CD4-positive, alpha-beta T cell (primary cell): ENCODE data around the gene TEKT3. TPM values are rescaled to one million over a fixed set of nuclear protein-coding genes. Genes with fewer than 3 reads are reported as not detected.

Experiments
- ATAC-seq: fragments of 200-7000 bp; cut with Tn5 transposase; one replicate; pipeline ENCODE4 v1.10.0; 2022; ENCODE audit warnings: mild to moderate bottlenecking; ENCODE audit not compliant: poor library complexity
- CTCF ChIA-PET: fragments of 350-600 bp; sonication (Branson Sonifier 250); formaldehyde crosslinking; loops from one replicate; lab custom pipeline; 2021; ENCODE audit warnings: antibody characterized with exemption, inconsistent platforms; lab: Charles Lee
- POLR2A ChIA-PET: fragments of 350-600 bp; sonication (Branson Sonifier 250); formaldehyde crosslinking; loops from one replicate; lab custom pipeline; 2021; ENCODE audit warnings: antibody characterized with exemption, inconsistent platforms; lab: Charles Lee
- DNase-seq, 14 experiments: peaks; one replicate each; pipeline ENCODE4 v3.0.0-alpha.2; 2013 to 2020; ENCODE audit warnings: mixed read lengths in 2 of 14
- H3K27ac ChIP-seq, 2 donors: one replicate each; pipeline versions ENCODE4 v1.5.1 to v1.7.0; 2013; ENCODE audit warnings: low read length in 2 of 2, low read depth in 1 of 2, mild to moderate bottlenecking in 1 of 2
- H3K27me3 ChIP-seq, 2 experiments: 1 replicate in 1 of 2; 2 replicates in 1 of 2; pipeline versions ENCODE4 v1.6.1 to v1.7.0; 2013; ENCODE audit warnings: low read length in 2 of 2, control low read depth in 1 of 2, mild to moderate bottlenecking in 1 of 2, moderate library complexity in 1 of 2; ENCODE audit not compliant: insufficient read depth in 2 of 2, control insufficient read depth in 1 of 2
- H3K36me3 ChIP-seq: one replicate; pipeline ENCODE4 v1.6.1; 2013; ENCODE audit warnings: low read length, control low read depth; ENCODE audit not compliant: insufficient read depth
- H3K4me1 ChIP-seq: one replicate; pipeline ENCODE4 v1.6.1; 2013; ENCODE audit warnings: low read length, control low read depth; ENCODE audit not compliant: insufficient read depth
- H3K4me3 ChIP-seq: one replicate; pipeline ENCODE4 v1.5.1; 2013; ENCODE audit warnings: mild to moderate bottlenecking, low read length, moderate library complexity
- H3K9me3 ChIP-seq, 2 experiments: 1 replicate in 1 of 2; 2 replicates in 1 of 2; pipeline versions ENCODE4 v1.6.1 to v1.7.0; 2013; ENCODE audit warnings: low read length in 2 of 2, mild to moderate bottlenecking in 2 of 2, control low read depth in 1 of 2, moderate library complexity in 1 of 2; ENCODE audit not compliant: control insufficient read depth in 1 of 2, insufficient read depth in 1 of 2
- H3K27ac Mint-ChIP-seq: one replicate; pipeline ENCODE4 v1.8.0; 2020; ENCODE audit warnings: mixed read lengths
- H3K27me3 Mint-ChIP-seq: one replicate; pipeline ENCODE4 v1.8.0; 2021; ENCODE audit warnings: mixed read lengths
- H3K36me3 Mint-ChIP-seq: one replicate; pipeline ENCODE4 v1.8.0; 2021; ENCODE audit warnings: low read depth, mixed read lengths
- H3K4me1 Mint-ChIP-seq: one replicate; pipeline ENCODE4 v1.8.0; 2021; ENCODE audit warnings: low read depth, mixed read lengths
- H3K4me3 Mint-ChIP-seq: one replicate; pipeline ENCODE4 v1.8.0; 2020; ENCODE audit warnings: mild to moderate bottlenecking, mixed read lengths
- H3K9me3 Mint-ChIP-seq: one replicate; pipeline ENCODE4 v1.8.0; 2020; ENCODE audit warnings: mixed read lengths
- intact Hi-C, 2 experiments: fragments of 100-400 bp; cut with DNase I in 1 of 2; cut with micrococcal nuclease in 1 of 2; formaldehyde crosslinking; loops; one replicate each; pipeline versions ENCODE4 v1.15.1 to v1.9.0; 2023 to 2025; cut with DNase I, micrococcal nuclease
- total RNA-seq, 174 experiments: library from RNA in 2 of 174; stranded (reverse) in 2 of 174; gene quantifications; one replicate each; pipeline ENCODE4 v1.2.3 and lab custom pipeline; 2021 to 2026
- TF ChIP-seq, protein P1 (sequence below): fragments of 200-600 bp; IDR thresholded peaks from one replicate; pipeline ENCODE4 v1.8.0; 2022; ENCODE audit warnings: antibody characterized with exemption, mild to moderate bottlenecking

The TEKT3 gene
- total RNA-seq, 2 experiments from 2014 or later: not detected

DNA sequence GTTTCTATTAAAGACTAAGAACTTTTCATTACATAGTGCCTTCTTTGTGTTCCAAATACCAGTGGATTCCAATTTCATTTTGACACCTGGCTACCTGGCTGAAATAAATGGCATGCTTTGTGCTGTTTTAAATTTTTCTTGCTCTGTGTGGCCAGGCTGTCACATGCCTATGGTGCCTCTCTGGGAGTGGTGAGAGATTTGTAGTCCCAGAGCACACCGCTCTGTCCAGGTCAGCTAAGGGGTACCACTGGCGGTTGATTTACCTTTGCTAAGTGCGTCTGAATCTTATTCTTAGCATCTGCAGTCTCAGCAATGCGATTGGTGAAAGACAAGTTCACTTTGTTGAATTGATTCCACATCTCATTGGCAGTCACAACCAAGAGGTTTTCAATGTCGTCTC lies 29.4 kb downstream of the TEKT3 start:
- ChIA-PET CTCF (no interaction called here), POLR2A (no interaction called here)
- Histone ChIP-seq H3K4me3 (no peak overlapping the region), H3K27me3 (no peaks in the 10 kb centered on the region), H3K4me1 (no peaks in the 10 kb centered on the region), H3K9me3 (no peaks in the 10 kb centered on the region), H3K27ac (no peak overlapping the region), H3K36me3 (no peaks in the 10 kb centered on the region)
- Mint-ChIP-seq H3K4me3 (no peak overlapping the region), H3K27ac (no peak overlapping the region), H3K9me3 (no peaks in the 10 kb centered on the region), H3K36me3 (no peaks in the 10 kb centered on the region), H3K4me1 (no peaks in the 10 kb centered on the region), H3K27me3 (peaks cover 19% of the 10 kb centered on the region)
- DNase-seq (no peak), ATAC-seq (no peak)
- intact Hi-C loops: no loop called here
- TF ChIP-seq, protein P1, sequence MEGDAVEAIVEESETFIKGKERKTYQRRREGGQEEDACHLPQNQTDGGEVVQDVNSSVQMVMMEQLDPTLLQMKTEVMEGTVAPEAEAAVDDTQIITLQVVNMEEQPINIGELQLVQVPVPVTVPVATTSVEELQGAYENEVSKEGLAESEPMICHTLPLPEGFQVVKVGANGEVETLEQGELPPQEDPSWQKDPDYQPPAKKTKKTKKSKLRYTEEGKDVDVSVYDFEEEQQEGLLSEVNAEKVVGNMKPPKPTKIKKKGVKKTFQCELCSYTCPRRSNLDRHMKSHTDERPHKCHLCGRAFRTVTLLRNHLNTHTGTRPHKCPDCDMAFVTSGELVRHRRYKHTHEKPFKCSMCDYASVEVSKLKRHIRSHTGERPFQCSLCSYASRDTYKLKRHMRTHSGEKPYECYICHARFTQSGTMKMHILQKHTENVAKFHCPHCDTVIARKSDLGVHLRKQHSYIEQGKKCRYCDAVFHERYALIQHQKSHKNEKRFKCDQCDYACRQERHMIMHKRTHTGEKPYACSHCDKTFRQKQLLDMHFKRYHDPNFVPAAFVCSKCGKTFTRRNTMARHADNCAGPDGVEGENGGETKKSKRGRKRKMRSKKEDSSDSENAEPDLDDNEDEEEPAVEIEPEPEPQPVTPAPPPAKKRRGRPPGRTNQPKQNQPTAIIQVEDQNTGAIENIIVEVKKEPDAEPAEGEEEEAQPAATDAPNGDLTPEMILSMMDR: no peak

DNA sequence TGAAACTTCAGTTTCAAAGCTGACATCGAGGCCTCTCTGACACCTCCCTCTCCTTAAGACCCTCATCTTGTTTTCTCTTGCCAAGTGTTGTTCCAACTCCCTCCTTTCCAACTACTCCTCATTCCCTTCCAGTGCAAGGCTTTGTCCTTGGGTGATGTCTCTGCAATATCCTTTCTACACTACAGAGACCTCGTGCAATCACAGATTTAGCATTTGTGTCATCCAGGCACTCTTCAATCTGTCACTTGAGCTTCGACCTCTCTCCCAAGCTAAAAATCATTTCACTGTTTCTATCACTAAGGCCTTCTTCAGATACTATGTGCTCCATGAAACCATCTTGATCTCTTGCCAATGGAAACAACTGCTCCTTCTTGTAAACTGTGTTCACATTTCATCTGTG lies 31.6 kb downstream of the TEKT3 start:
- Histone ChIP-seq H3K4me1 (no peaks in the 10 kb centered on the region), H3K9me3 (no peaks in the 10 kb centered on the region), H3K27ac (no peak overlapping the region), H3K36me3 (no peaks in the 10 kb centered on the region), H3K4me3 (no peak overlapping the region), H3K27me3 (no peaks in the 10 kb centered on the region)
- TF ChIP-seq, protein P1: no peak
- ChIA-PET CTCF (no interaction called here), POLR2A (no interaction called here)
- Mint-ChIP-seq H3K27ac (no peak overlapping the region), H3K4me3 (no peak overlapping the region), H3K9me3 (no peaks in the 10 kb centered on the region), H3K27me3 (peaks cover 7% of the 10 kb centered on the region), H3K4me1 (no peaks in the 10 kb centered on the region), H3K36me3 (no peaks in the 10 kb centered on the region)
- intact Hi-C loops: no loop called here
- ATAC-seq (no peak), DNase-seq (no peak)

DNA sequence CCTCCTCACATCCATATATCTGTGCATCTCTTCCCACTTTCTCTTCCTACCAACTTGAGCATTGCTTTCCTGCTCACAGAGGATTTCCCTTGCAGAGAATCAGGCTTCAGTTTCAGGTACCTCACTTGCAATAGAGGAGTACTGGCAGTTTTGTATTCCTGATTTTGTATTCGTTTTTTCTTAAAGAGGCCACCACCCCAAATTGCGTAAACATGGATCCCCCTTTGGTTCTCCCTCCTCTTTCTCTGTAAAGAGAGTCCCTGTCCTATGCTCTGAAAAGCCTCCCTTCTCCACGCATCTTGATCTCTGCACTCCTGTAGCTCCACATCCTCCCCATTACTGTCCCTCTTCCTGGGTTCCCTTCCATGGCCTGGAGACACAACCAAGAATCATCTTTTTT lies 32.2 kb downstream of the TEKT3 start:
- Mint-ChIP-seq H3K27me3 (peaks cover 2% of the 10 kb centered on the region), H3K27ac (no peak overlapping the region), H3K9me3 (no peaks in the 10 kb centered on the region), H3K4me1 (no peaks in the 10 kb centered on the region), H3K36me3 (no peaks in the 10 kb centered on the region), H3K4me3 (no peak overlapping the region)
- Histone ChIP-seq H3K4me1 (no peaks in the 10 kb centered on the region), H3K9me3 (no peaks in the 10 kb centered on the region), H3K4me3 (no peak overlapping the region), H3K36me3 (no peaks in the 10 kb centered on the region), H3K27ac (no peak overlapping the region), H3K27me3 (no peaks in the 10 kb centered on the region)
- TF ChIP-seq, protein P1: no peak
- no peak for DNase-seq
- no peak for ATAC-seq
- ChIA-PET CTCF (no interaction called here), POLR2A (no interaction called here)
- intact Hi-C loops: no loop called here
